Kidney epithelial cell (primary cell): ENCODE data around the gene SDR42E1. TPM values are rescaled to one million over a fixed set of nuclear protein-coding genes. Genes with fewer than 3 reads are reported as not detected.

Experiments
- DNase-seq: peaks from one replicate; pipeline ENCODE4 v3.0.0-alpha.2; 2010; ENCODE audit warnings: low read depth
- H3K27me3 ChIP-seq: 2 replicates; pipeline ENCODE4 v1.6.0; 2011; ENCODE audit warnings: low read length; ENCODE audit not compliant: control insufficient read depth, insufficient read depth
- H3K36me3 ChIP-seq: 2 replicates; pipeline ENCODE4 v1.5.1; 2011; ENCODE audit warnings: low read length; ENCODE audit not compliant: control insufficient read depth, insufficient read depth
- H3K4me3 ChIP-seq: 2 replicates; pipeline ENCODE4 v1.5.1; 2011; ENCODE audit warnings: low read depth, mild to moderate bottlenecking, control low read depth, low read length
- CTCF ChIP-seq: IDR thresholded peaks from 2 replicates; pipeline ENCODE4 v1.5.1; 2011; ENCODE audit warnings: mild to moderate bottlenecking, moderate library complexity, low read length, control low read depth, inconsistent platforms; ENCODE audit not compliant: insufficient read depth, poor library complexity, severe bottlenecking
- total RNA-seq: library from RNA; depleted of rRNA; stranded (reverse); fragments of >200 nt; gene quantifications from 2 replicates; pipeline ENCODE4 v1.2.3, GENCODE V29; 2015

Gene SDR42E1
- total RNA-seq, 1 donor from 2014 or later: 9.5 TPM

GRCh38 chr16:82055117-82055516 lies 43.8 kb upstream of the SDR42E1 start:
- Histone ChIP-seq H3K36me3 (no peaks in the 10 kb centered on the region), H3K4me3 (no peak overlapping the region), H3K27me3 (peaks cover 3% of the 10 kb centered on the region)
- no peak for TF ChIP-seq CTCF
- no peak for DNase-seq

- H3K4me3 ChIP-seq: no peak overlapping the region
- no peak for DNase-seq
- no peaks in the 10 kb centered on the region for H3K36me3 ChIP-seq
- no peak for TF ChIP-seq CTCF
- H3K27me3 ChIP-seq: no peaks in the 10 kb centered on the region
Measured at GRCh38 chr16:82051656-82052055, 40.4 kb upstream of the SDR42E1 start.

- TF ChIP-seq CTCF: no peak
- Histone ChIP-seq H3K27me3 (no peaks in the 10 kb centered on the region), H3K4me3 (no peak overlapping the region), H3K36me3 (no peaks in the 10 kb centered on the region)
- no peak for DNase-seq
Measured at GRCh38 chr16:82050909-82051357, 39.7 kb upstream of the SDR42E1 start.

- Histone ChIP-seq H3K27me3 (no peaks in the 10 kb centered on the region), H3K4me3 (no peak overlapping the region), H3K36me3 (no peaks in the 10 kb centered on the region)
- DNase-seq: no peak
- TF ChIP-seq CTCF: no peak
Measured at GRCh38 chr16:82050506-82050905, 39.2 kb upstream of the SDR42E1 start.

- H3K27me3 ChIP-seq: no peaks in the 10 kb centered on the region
- DNase-seq: no peak
- no peaks in the 10 kb centered on the region for H3K36me3 ChIP-seq
- no peak overlapping the region for H3K4me3 ChIP-seq
- TF ChIP-seq CTCF: no peak
Measured at GRCh38 chr16:82049484-82049883, 38.2 kb upstream of the SDR42E1 start.

GRCh38 chr16:82047787-82048186 lies 36.5 kb upstream of the SDR42E1 start:
- TF ChIP-seq CTCF: no peak
- no peak for DNase-seq
- no peak overlapping the region for H3K4me3 ChIP-seq
- no peaks in the 10 kb centered on the region for H3K27me3 ChIP-seq
- no peaks in the 10 kb centered on the region for H3K36me3 ChIP-seq
